Suprapubic skin (tissue), 3 donors: ENCODE measurements around the gene ARHGAP30.

Experiments
- CTCF ChIP-seq, 2 donors: fragments of 200-600 bp in 1 of 2; fragments of 450-650 bp in 1 of 2; sonication (generic) in 1 of 2; IDR thresholded peaks; one replicate each; pipeline ENCODE4 v1.5.1; 2016 to 2019; ENCODE audit warnings: antibody characterized with exemption in 2 of 2, mild to moderate bottlenecking in 1 of 2, moderate library complexity in 1 of 2
- POLR2A ChIP-seq, 2 donors: fragments of 450-650 bp; IDR thresholded peaks; one replicate each; pipeline ENCODE4 v1.6.1; 2017; ENCODE audit warnings: antibody characterized with exemption in 2 of 2, mild to moderate bottlenecking in 2 of 2, moderate library complexity in 2 of 2

GRCh38 chr1:161031874-161032273, 37.8 kb downstream of the ARHGAP30 start:
- TF ChIP-seq POLR2A (IDR thresholded peaks at IDR 0.05), result no peak
- TF ChIP-seq CTCF (IDR thresholded peaks at IDR 0.05), result no peak
